Fibroblast of skin of back (primary cell): ENCODE measurements around the gene TBC1D16.
"Not testable (repeated sequence)": the region's sequence is repeated elsewhere in the genome, so short reads cannot be mapped to it uniquely, and the experiment has no call there.

ENCODE experiments used
- DNase-seq: peaks from one replicate; pipeline ENCODE4 v3.0.0-alpha.2; 2013

The TBC1D16 gene

DNA sequence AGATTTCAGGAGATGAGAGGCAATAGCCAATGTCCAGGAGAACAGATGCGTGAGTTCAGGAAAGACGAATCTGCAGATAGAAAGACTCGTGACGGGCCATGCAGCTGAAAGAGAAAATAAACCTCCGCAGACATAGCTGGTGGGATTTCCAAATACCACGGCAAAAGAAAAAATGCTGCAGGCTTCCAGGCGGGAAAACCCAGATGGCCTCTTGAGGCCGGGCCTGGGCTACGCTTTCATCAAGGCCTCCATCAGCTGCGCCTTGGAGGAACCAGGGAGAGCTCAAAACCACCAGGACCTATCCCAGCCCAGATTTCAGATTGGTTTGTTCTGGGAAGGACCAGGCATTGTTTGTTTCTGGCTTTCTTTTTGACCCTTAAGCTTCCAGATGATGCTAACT is 17.4 kb upstream of the TBC1D16 start:
- no peak for DNase-seq

DNA sequence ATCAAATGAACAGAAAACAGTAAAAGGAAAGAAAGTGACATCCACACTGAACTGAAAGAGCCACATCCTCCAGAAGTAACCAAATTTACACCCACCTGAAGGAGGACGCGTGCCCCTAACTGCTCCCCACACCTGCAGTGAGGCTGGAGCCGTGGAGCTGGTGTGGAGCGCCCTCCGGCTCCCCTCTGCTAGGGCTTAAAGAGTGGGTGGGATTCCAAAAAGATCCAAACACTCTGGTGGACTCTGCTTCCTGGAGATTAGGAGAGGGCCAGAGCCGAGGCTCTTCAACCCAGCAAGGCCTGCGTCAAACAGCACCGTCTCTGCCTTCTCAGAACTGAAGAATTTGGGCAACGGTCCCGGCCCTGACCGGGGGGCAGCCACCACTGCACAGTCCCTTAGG is 16.0 kb upstream of the TBC1D16 start:
- no peak for DNase-seq

DNA sequence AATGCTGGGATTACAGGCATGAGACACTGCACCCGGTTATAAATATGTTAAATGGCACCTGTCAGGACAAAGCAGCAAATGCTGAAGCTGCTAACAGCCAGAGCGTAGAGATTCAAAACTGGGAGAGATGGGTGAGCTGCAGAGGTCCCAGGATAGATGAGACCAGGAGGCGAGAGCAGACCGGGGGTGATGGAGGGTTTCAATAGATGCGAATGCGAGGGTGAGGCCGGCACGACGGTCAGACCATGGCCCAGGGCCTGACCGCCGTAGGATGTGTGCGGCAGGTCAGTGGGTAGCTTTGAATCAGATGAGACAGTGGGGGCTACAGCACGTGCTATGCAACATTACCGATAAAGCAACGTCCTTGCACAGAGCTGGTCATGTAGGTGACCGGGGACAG is 15.0 kb upstream of the TBC1D16 start:
- no peak for DNase-seq

DNA sequence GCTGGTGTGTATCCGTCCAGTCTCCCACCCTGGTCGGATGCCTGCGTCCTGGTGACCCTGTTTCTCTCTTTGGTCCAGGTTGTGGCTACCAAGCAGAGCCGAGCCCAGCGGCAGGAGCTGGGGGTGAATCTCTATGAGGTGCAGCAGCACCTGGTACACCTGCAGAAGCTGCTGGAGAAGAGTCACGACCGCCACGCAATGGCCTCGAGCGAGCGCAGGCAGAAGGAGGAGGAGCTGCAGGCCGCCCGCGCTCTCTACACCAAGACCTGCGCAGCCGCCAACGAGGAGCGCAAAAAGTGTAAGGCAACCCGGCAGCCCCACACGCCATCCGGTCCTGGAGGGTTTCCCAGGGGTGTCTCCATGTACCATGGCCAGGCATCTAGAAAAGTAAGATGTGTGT is 14.3 kb upstream of the TBC1D16 start:
- no peak for DNase-seq

DNA sequence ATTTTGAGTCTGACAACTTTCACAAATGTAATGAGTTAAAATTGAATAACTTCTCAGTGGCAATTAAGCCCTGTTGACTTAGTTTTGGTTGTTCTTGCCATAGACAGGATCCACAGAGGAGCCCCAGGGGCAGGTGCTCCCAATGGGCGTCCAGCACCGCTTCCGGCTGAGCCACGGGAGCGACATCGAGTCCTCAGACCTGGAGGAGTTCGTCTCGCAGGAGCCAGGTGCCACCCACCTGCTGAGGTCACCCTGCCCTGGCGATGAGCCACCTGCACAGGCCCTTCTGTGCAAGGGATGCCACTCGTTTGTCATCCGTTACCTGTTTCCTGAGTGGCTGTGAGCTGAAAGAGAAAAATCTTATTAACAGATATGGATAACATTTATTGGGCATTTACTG is 11.5 kb upstream of the TBC1D16 start:
- no peak for DNase-seq

- not testable (repeated sequence) for DNase-seq
Measured at GRCh38 chr17:80046709-80047108, 11.0 kb upstream of the TBC1D16 start.

DNA sequence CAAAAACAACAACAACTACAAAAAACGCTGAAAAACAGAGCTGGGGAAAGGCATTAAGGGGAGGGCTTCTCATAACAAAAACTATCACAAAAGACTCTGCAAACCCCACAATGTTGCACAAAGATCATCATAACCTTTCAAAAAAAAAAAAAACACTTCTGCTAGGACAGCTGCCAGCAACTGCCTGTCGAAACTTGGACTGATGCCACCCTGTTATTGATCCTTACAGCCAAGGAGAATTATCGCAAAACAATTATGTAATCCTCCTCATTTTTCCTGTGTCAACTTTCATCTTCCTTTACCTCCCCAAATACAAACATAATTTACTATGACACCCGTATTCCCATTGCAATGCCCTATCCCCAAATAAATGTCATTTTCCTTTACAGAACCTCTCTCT is 10.0 kb upstream of the TBC1D16 start:
- no peak for DNase-seq

DNA sequence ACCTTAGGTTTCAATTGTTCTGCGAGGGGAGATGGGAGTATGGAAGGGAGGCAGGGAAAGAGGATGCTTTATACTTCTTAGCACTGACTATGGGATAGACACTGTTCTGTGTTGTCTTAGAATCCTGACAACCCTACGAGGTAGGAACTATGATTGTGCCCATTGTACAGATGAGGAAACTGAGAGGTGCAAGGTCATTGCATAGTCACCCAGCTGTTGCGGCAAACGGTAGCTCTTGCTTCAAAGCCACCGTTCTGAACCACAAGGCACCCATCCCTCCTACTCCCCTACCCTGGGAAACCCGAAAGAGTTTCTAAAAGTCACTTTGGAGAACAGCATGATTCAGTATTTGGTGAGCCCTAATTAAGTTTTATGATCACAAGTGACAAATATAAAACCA is 8.3 kb upstream of the TBC1D16 start:
- DNase-seq: no peak

DNA sequence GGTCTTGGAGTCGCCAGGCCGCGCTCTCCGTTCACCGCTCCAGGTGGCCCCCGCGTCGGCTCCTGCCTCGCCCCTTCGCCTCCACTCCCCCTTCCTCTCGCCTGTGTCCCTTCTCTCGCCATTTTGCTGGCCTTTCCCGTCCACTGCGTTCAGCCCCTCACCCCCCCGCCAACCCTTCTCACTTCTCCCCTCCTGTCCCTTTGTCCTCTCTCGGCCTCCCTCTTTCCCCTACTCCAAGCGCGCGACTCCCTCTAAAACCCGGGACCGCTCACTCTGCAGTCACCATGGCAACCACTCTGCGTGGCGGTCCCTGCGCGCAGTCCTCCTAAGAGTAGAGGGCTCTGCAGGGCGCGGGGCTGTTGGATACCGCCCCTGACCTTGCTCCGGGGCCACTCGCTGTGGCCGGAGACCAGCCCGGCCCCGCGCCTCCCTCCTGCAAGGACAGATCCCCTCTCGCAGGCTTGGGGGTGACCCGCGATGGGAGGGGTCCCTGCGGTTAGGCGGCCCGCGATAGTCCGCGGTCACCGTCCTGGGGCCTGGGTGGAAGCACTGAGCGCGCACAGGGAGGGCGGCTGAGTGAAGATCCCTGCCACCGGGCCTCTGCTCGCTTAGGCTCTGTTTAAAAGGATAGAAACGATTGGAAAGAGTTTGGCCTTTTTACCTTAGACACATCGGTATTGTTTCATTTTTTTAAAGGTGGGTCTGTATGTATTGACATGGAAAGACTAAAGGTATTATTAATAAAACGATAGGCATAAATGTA is 1.2 kb upstream of the TBC1D16 start:
- DNase-seq: peak; percentile 47

GRCh38 chr17:80035937-80036714 is 454 bp upstream of the TBC1D16 start, which contains the start of gene CCDC40:
CCDC40 (plus strand) TSS chr17:80036642; CDS start chr17:80036663, 21 bp downstream.
- DNase-seq: peak; percentile 82

DNA sequence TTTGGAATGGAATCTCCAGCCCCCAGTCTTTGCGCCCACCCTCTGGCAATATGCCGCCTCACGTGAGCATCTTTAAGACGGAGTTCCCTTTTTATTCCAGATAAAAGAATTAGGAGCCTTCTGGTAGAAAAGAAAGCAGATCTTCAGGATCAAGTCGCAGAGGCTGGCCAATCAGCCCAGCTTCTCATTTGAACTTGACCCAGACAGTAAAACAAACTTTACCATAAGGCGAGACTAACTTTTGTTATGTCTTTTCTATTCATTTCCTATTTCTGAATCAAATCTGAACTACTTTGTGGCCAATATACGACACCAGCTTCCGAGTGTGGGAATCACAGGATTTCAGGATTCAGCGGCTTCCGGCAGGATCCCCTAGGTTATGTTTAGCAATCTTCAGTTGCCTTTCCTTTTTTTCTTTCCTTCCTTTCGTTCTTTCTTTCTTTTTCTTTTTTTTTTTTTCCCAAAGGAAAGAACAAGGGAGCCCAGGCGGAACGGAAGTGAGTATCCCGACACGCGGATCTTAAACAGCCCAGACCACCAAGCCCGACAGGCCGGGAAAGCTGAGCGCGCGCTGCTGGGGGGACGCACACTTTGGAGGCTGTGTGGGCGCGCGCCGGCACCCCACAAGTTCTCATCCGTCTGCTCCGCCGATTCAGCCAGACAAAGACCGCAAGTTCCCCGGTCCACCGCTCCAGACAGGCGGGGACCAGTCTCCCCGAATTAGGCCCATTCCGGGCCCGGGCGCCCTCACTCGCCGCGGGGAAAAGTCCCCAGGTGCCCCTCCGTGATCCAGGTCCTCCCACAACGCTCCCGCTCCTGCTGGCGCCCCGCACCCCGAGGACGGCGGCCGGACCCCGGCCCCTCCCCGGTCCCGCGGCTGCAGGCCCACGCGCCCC is 633 bp downstream of the TBC1D16 start:
- DNase-seq: peak; percentile 35

GRCh38 chr17:80033840-80034239 is 1.8 kb downstream of the TBC1D16 start:
- DNase-seq: no peak

- no peak for DNase-seq
Measured at GRCh38 chr17:80032614-80033171, 3.0 kb downstream of the TBC1D16 start.

- DNase-seq: no peak
Measured at GRCh38 chr17:80031691-80032430, 3.8 kb downstream of the TBC1D16 start.

- DNase-seq: no peak
Measured at GRCh38 chr17:80030730-80031410, 4.8 kb downstream of the TBC1D16 start.

GRCh38 chr17:80029258-80029974 is 6.3 kb downstream of the TBC1D16 start:
- DNase-seq: peak; percentile 85

GRCh38 chr17:80028030-80028429 is 7.6 kb downstream of the TBC1D16 start:
- no peak for DNase-seq

GRCh38 chr17:80027043-80027435 is 8.6 kb downstream of the TBC1D16 start:
- DNase-seq: no peak

DNA sequence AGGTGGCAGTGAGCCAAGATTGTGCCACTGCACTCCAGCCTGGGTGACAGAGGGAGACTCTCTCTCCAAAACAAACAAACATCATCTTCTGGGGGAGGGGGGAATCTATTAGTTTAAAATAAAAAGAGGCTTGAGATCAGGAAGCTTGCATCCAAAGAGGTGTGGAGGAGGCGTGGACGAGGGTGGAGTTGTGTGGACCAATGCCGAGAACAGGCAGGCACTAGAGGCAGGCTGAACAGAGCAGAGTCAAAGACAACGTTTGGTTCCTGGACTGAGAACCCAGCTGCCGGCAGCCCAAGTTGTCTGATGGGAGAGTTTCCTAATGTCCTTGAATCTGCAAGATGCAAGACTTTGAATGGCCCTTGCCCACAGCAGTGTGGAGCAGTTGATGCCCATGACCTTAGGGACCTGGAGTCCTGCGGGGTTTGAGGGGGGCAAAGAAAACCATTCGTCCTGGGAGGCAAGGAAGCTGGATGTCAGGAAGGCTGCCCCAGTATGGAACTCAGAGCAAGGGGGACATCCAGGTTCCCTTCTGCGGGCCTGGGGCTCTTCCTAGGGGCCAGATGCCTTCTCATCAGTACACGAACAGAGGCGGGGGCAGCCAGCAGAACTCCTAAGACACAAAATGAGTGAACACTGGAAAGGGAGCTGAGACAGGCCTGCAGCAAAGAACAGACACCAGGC is 9.2 kb downstream of the TBC1D16 start:
- no peak for DNase-seq

- no peak for DNase-seq
Measured at GRCh38 chr17:80025796-80026195, 9.9 kb downstream of the TBC1D16 start.
